HUDEP-2 (cell line): ENCODE data around the gene TPO.

Source experiments
- DNase-seq, 76 experiments: peaks; one replicate each; lab custom pipeline; 2025; ENCODE audit not compliant: unreplicated experiment in 76 of 76; lab: John Stamatoyannopoulos, UW

Gene TPO

GRCh38 chr2:1440581-1440980 is 27.3 kb downstream of the TPO start:
- DNase-seq: no peak

- no peak for DNase-seq
Observed at GRCh38 chr2:1446301-1446700, 33.0 kb downstream of the TPO start.

- no peak for DNase-seq
Observed at GRCh38 chr2:1448009-1448408, 34.7 kb downstream of the TPO start.

- DNase-seq: no peak
Observed at GRCh38 chr2:1450915-1451314, 37.7 kb downstream of the TPO start.

GRCh38 chr2:1451422-1451821 is 38.2 kb downstream of the TPO start:
- no peak for DNase-seq

GRCh38 chr2:1453561-1453960 is 40.3 kb downstream of the TPO start:
- DNase-seq: no peak

GRCh38 chr2:1454346-1454745 is 41.1 kb downstream of the TPO start:
- DNase-seq: no peak

GRCh38 chr2:1455466-1455865 is 42.2 kb downstream of the TPO start:
- DNase-seq: no peak

- no peak for DNase-seq
Observed at GRCh38 chr2:1458432-1458831, 45.2 kb downstream of the TPO start.

GRCh38 chr2:1459727-1460126 is 46.5 kb downstream of the TPO start:
- DNase-seq: no peak

- DNase-seq: no peak
Observed at GRCh38 chr2:1460851-1461418, 47.7 kb downstream of the TPO start.

GRCh38 chr2:1461507-1462390 is 48.5 kb downstream of the TPO start:
- DNase-seq: no peak

GRCh38 chr2:1462994-1463393 is 49.7 kb downstream of the TPO start:
- DNase-seq: no peak

GRCh38 chr2:1472350-1472749 is 59.1 kb downstream of the TPO start:
- DNase-seq: no peak

GRCh38 chr2:1476617-1477195 is 63.4 kb downstream of the TPO start:
- no peak for DNase-seq

GRCh38 chr2:1477196-1478040 is 64.2 kb downstream of the TPO start:
- DNase-seq: no peak

GRCh38 chr2:1478311-1479305 is 65.3 kb downstream of the TPO start:
- no peak for DNase-seq

GRCh38 chr2:1479346-1479745 is 66.1 kb downstream of the TPO start:
- DNase-seq: no peak

- no peak for DNase-seq
Observed at GRCh38 chr2:1480671-1481076, 67.4 kb downstream of the TPO start.
